SJSA1 (cell line): ENCODE measurements around the gene PAX5. TPM values are rescaled to one million over a fixed set of nuclear protein-coding genes. Genes with fewer than 3 reads are reported as not detected.

Source experiments
- DNase-seq, 2 experiments: peaks; one replicate each; pipeline ENCODE4 v3.0.0-alpha.2; 2015 to 2020; ENCODE audit warnings: low spot score in 2 of 2, low read depth in 1 of 2
- H3K27ac ChIP-seq: fragments of 250-450 bp; sonication (Bioruptor Pico); 2 replicates; pipeline ENCODE4 v1.5.1; 2020; ENCODE audit warnings: mild to moderate bottlenecking, moderate library complexity
- H3K27me3 ChIP-seq: fragments of 250-450 bp; sonication (Bioruptor Pico); replicated peaks from 2 replicates; pipeline ENCODE4 v1.5.1; 2020; ENCODE audit warnings: mild to moderate bottlenecking, moderate library complexity
- H3K36me3 ChIP-seq: fragments of 250-450 bp; sonication (Bioruptor Pico); 2 replicates; pipeline ENCODE4 v1.5.1; 2020; ENCODE audit warnings: mild to moderate bottlenecking
- H3K4me1 ChIP-seq: fragments of 250-450 bp; sonication (Bioruptor Pico); replicated peaks from 2 replicates; pipeline ENCODE4 v1.6.1; 2021; ENCODE audit warnings: mild to moderate bottlenecking
- H3K4me3 ChIP-seq: fragments of 250-450 bp; sonication (Bioruptor Pico); 2 replicates; pipeline ENCODE4 v1.5.1; 2020; ENCODE audit warnings: mild to moderate bottlenecking
- H3K9me3 ChIP-seq: fragments of 250-450 bp; sonication (Bioruptor Pico); replicated peaks from 2 replicates; pipeline ENCODE4 v1.5.1; 2020; ENCODE audit warnings: mild to moderate bottlenecking
- total RNA-seq: library from RNA; depleted of rRNA; stranded (reverse); fragments of >200 nt; shearing (Covaris generic); gene quantifications from 2 replicates; pipeline ENCODE4 v1.2.3, GENCODE V29; 2014

Gene PAX5
- total RNA-seq, 1 experiment from 2014 or later, result not detected

GRCh38 chr9:37025071-37025822 lies 8.8 kb downstream of the PAX5 start:
- Histone ChIP-seq H3K9me3 (peaks cover 14% of the 10 kb centered on the region), H3K36me3 (no peaks in the 10 kb centered on the region), H3K27ac (no peak overlapping the region), H3K27me3 (peaks cover 91% of the 10 kb centered on the region), H3K4me1 (peaks cover 7% of the 10 kb centered on the region), H3K4me3 (no peak overlapping the region)
- DNase-seq, result no peak

GRCh38 chr9:37017546-37017945 lies 16.5 kb downstream of the PAX5 start:
- no peaks in the 10 kb centered on the region for H3K4me1 ChIP-seq
- DNase-seq, result no peak
- H3K9me3 ChIP-seq, result no peaks in the 10 kb centered on the region
- H3K27ac ChIP-seq, result no peak overlapping the region
- H3K27me3 ChIP-seq, result peaks cover 51% of the 10 kb centered on the region
- no peak overlapping the region for H3K4me3 ChIP-seq
- H3K36me3 ChIP-seq, result no peaks in the 10 kb centered on the region

- DNase-seq, result no peak
- Histone ChIP-seq H3K27ac (no peak overlapping the region), H3K4me3 (no peak overlapping the region), H3K9me3 (no peaks in the 10 kb centered on the region), H3K4me1 (no peaks in the 10 kb centered on the region), H3K36me3 (no peaks in the 10 kb centered on the region), H3K27me3 (peaks cover 32% of the 10 kb centered on the region)
Measured at GRCh38 chr9:37011530-37011929, 22.5 kb downstream of the PAX5 start.

GRCh38 chr9:37010976-37011375 lies 23.1 kb downstream of the PAX5 start:
- Histone ChIP-seq H3K4me3 (no peak overlapping the region), H3K9me3 (no peaks in the 10 kb centered on the region), H3K36me3 (no peaks in the 10 kb centered on the region), H3K4me1 (no peaks in the 10 kb centered on the region), H3K27me3 (peaks cover 29% of the 10 kb centered on the region), H3K27ac (no peak overlapping the region)
- no peak for DNase-seq

- DNase-seq, result no peak
- H3K36me3 ChIP-seq, result no peaks in the 10 kb centered on the region
- no peak overlapping the region for H3K27ac ChIP-seq
- H3K9me3 ChIP-seq, result no peaks in the 10 kb centered on the region
- H3K4me3 ChIP-seq, result no peak overlapping the region
- H3K27me3 ChIP-seq, result peaks cover 29% of the 10 kb centered on the region
- H3K4me1 ChIP-seq, result no peaks in the 10 kb centered on the region
Measured at GRCh38 chr9:37010180-37010579, 23.9 kb downstream of the PAX5 start.

- H3K4me3 ChIP-seq, result no peak overlapping the region
- no peaks in the 10 kb centered on the region for H3K4me1 ChIP-seq
- DNase-seq, result no peak
- H3K36me3 ChIP-seq, result no peaks in the 10 kb centered on the region
- H3K27ac ChIP-seq, result no peak overlapping the region
- H3K27me3 ChIP-seq, result peaks cover 47% of the 10 kb centered on the region
- H3K9me3 ChIP-seq, result no peaks in the 10 kb centered on the region
Measured at GRCh38 chr9:37007295-37007694, 26.8 kb downstream of the PAX5 start.

GRCh38 chr9:37005517-37006140 lies 28.4 kb downstream of the PAX5 start:
- peaks cover 64% of the 10 kb centered on the region for H3K27me3 ChIP-seq
- no peaks in the 10 kb centered on the region for H3K4me1 ChIP-seq
- H3K9me3 ChIP-seq, result no peaks in the 10 kb centered on the region
- no peak overlapping the region for H3K4me3 ChIP-seq
- H3K27ac ChIP-seq, result no peak overlapping the region
- no peaks in the 10 kb centered on the region for H3K36me3 ChIP-seq
- DNase-seq, result no peak

- Histone ChIP-seq H3K4me1 (no peaks in the 10 kb centered on the region), H3K27ac (no peak overlapping the region), H3K9me3 (no peaks in the 10 kb centered on the region), H3K27me3 (peaks cover 68% of the 10 kb centered on the region), H3K36me3 (no peaks in the 10 kb centered on the region), H3K4me3 (no peak overlapping the region)
- DNase-seq, result no peak
Measured at GRCh38 chr9:37004424-37004935, 29.6 kb downstream of the PAX5 start.

- Histone ChIP-seq H3K4me1 (no peaks in the 10 kb centered on the region), H3K9me3 (no peaks in the 10 kb centered on the region), H3K4me3 (no peak overlapping the region), H3K36me3 (no peaks in the 10 kb centered on the region), H3K27ac (no peak overlapping the region), H3K27me3 (peaks cover 68% of the 10 kb centered on the region)
- DNase-seq, result no peak
Measured at GRCh38 chr9:37002413-37003217, 31.5 kb downstream of the PAX5 start.

GRCh38 chr9:37002036-37002412 lies 32.0 kb downstream of the PAX5 start:
- peaks cover 63% of the 10 kb centered on the region for H3K27me3 ChIP-seq
- DNase-seq, result no peak
- no peaks in the 10 kb centered on the region for H3K9me3 ChIP-seq
- H3K27ac ChIP-seq, result no peak overlapping the region
- no peaks in the 10 kb centered on the region for H3K4me1 ChIP-seq
- no peaks in the 10 kb centered on the region for H3K36me3 ChIP-seq
- no peak overlapping the region for H3K4me3 ChIP-seq

- Histone ChIP-seq H3K4me1 (no peaks in the 10 kb centered on the region), H3K27me3 (peaks cover 59% of the 10 kb centered on the region), H3K27ac (no peak overlapping the region), H3K36me3 (no peaks in the 10 kb centered on the region), H3K4me3 (no peak overlapping the region), H3K9me3 (no peaks in the 10 kb centered on the region)
- DNase-seq, result no peak
Measured at GRCh38 chr9:37001459-37001858, 32.6 kb downstream of the PAX5 start.

GRCh38 chr9:36999728-37000333 lies 34.2 kb downstream of the PAX5 start:
- Histone ChIP-seq H3K4me1 (no peaks in the 10 kb centered on the region), H3K27me3 (peaks cover 49% of the 10 kb centered on the region), H3K27ac (no peak overlapping the region), H3K4me3 (no peak overlapping the region), H3K9me3 (no peaks in the 10 kb centered on the region), H3K36me3 (no peaks in the 10 kb centered on the region)
- no peak for DNase-seq

- H3K4me3 ChIP-seq, result no peak overlapping the region
- H3K27me3 ChIP-seq, result peaks cover 33% of the 10 kb centered on the region
- no peaks in the 10 kb centered on the region for H3K9me3 ChIP-seq
- no peak overlapping the region for H3K27ac ChIP-seq
- no peak for DNase-seq
- H3K36me3 ChIP-seq, result no peaks in the 10 kb centered on the region
- H3K4me1 ChIP-seq, result no peaks in the 10 kb centered on the region
Measured at GRCh38 chr9:36997414-36997813, 36.7 kb downstream of the PAX5 start.
